GM21381 (cell line): ENCODE data around the gene UQCRQ.

Source experiments
- ATAC-seq: cut with Tn5 transposase; IDR thresholded peaks from one replicate; pipeline ENCODE4 v1.9.1; 2021; ENCODE audit warnings: mild to moderate bottlenecking, moderate library complexity; ENCODE audit not compliant: unreplicated experiment

UQCRQ gene

GRCh38 chr5:132868754-132869153 lies 2.3 kb downstream of the UQCRQ start:
- ATAC-seq = no peak

GRCh38 chr5:132870801-132871200 lies 4.4 kb downstream of the UQCRQ start:
- ATAC-seq = no peak

- no peak for ATAC-seq
Measured at GRCh38 chr5:132871459-132872284, 5.2 kb downstream of the UQCRQ start.

GRCh38 chr5:132872788-132873118 lies 6.3 kb downstream of the UQCRQ start:
- no peak for ATAC-seq

- ATAC-seq = no peak
Measured at GRCh38 chr5:132873119-132873929, 6.9 kb downstream of the UQCRQ start, which contains the start of gene LEAP2. Gene LEAP2 (plus strand): TSS chr5:132873668. CDS start chr5:132873695, 27 bp downstream.

GRCh38 chr5:132873930-132874271 lies 7.5 kb downstream of the UQCRQ start:
- no peak for ATAC-seq

- no peak for ATAC-seq
Measured at GRCh38 chr5:132876020-132876759, 9.7 kb downstream of the UQCRQ start.

- ATAC-seq = no peak
Measured at GRCh38 chr5:132877466-132877865, 11.0 kb downstream of the UQCRQ start.

- no peak for ATAC-seq
Measured at GRCh38 chr5:132877938-132878337, 11.5 kb downstream of the UQCRQ start.

- ATAC-seq = no peak
Measured at GRCh38 chr5:132883261-132883834, 16.9 kb downstream of the UQCRQ start.

- ATAC-seq = no peak
Measured at GRCh38 chr5:132884548-132884947, 18.1 kb downstream of the UQCRQ start.

- ATAC-seq = no peak
Measured at GRCh38 chr5:132886064-132886823, 19.8 kb downstream of the UQCRQ start.

- no peak for ATAC-seq
Measured at GRCh38 chr5:132887283-132887682, 20.8 kb downstream of the UQCRQ start.

GRCh38 chr5:132889501-132889900 lies 23.1 kb downstream of the UQCRQ start:
- no peak for ATAC-seq

GRCh38 chr5:132890817-132891216 lies 24.4 kb downstream of the UQCRQ start:
- ATAC-seq = no peak

- ATAC-seq = no peak
Measured at GRCh38 chr5:132895719-132896305, 29.4 kb downstream of the UQCRQ start.

GRCh38 chr5:132896685-132897084 lies 30.2 kb downstream of the UQCRQ start:
- ATAC-seq = no peak

GRCh38 chr5:132898094-132898493 lies 31.7 kb downstream of the UQCRQ start:
- no peak for ATAC-seq

GRCh38 chr5:132901036-132901435 lies 34.6 kb downstream of the UQCRQ start:
- ATAC-seq = no peak

GRCh38 chr5:132901730-132902129 lies 35.3 kb downstream of the UQCRQ start:
- ATAC-seq = no peak
